ENCODE data around the gene BCR. TPM values are rescaled to one million over a fixed set of nuclear protein-coding genes. Genes with fewer than 3 reads are reported as not detected.

Gene BCR
- total and polyA plus RNA-seq, 2 of the 13 experiments (the other 11 are each of a cell fraction or from before 2014, with no cell fraction given) = 19.9 to 33.6 TPM

DNA sequence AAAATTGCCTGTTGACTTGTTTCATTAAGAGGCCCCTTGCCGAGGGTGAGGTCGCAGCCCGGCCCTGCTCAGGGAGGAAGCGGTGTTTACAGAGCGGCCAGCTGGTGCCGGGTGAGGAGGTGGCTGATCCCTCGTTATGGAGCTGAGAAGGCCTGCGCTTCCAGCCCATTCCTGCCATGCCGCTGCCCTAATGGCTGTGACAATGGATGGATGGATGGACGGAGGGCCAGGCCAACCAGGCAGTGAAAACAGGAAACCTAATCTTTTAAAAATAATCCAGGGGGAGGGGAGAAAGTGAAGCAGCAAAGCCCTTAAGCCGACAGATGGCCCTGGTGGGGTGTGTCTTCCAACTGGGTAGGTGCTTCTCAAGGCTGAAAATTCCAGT lies 38.5 kb downstream of the BCR start (continued):
- TF ChIP-seq, protein P1, sequence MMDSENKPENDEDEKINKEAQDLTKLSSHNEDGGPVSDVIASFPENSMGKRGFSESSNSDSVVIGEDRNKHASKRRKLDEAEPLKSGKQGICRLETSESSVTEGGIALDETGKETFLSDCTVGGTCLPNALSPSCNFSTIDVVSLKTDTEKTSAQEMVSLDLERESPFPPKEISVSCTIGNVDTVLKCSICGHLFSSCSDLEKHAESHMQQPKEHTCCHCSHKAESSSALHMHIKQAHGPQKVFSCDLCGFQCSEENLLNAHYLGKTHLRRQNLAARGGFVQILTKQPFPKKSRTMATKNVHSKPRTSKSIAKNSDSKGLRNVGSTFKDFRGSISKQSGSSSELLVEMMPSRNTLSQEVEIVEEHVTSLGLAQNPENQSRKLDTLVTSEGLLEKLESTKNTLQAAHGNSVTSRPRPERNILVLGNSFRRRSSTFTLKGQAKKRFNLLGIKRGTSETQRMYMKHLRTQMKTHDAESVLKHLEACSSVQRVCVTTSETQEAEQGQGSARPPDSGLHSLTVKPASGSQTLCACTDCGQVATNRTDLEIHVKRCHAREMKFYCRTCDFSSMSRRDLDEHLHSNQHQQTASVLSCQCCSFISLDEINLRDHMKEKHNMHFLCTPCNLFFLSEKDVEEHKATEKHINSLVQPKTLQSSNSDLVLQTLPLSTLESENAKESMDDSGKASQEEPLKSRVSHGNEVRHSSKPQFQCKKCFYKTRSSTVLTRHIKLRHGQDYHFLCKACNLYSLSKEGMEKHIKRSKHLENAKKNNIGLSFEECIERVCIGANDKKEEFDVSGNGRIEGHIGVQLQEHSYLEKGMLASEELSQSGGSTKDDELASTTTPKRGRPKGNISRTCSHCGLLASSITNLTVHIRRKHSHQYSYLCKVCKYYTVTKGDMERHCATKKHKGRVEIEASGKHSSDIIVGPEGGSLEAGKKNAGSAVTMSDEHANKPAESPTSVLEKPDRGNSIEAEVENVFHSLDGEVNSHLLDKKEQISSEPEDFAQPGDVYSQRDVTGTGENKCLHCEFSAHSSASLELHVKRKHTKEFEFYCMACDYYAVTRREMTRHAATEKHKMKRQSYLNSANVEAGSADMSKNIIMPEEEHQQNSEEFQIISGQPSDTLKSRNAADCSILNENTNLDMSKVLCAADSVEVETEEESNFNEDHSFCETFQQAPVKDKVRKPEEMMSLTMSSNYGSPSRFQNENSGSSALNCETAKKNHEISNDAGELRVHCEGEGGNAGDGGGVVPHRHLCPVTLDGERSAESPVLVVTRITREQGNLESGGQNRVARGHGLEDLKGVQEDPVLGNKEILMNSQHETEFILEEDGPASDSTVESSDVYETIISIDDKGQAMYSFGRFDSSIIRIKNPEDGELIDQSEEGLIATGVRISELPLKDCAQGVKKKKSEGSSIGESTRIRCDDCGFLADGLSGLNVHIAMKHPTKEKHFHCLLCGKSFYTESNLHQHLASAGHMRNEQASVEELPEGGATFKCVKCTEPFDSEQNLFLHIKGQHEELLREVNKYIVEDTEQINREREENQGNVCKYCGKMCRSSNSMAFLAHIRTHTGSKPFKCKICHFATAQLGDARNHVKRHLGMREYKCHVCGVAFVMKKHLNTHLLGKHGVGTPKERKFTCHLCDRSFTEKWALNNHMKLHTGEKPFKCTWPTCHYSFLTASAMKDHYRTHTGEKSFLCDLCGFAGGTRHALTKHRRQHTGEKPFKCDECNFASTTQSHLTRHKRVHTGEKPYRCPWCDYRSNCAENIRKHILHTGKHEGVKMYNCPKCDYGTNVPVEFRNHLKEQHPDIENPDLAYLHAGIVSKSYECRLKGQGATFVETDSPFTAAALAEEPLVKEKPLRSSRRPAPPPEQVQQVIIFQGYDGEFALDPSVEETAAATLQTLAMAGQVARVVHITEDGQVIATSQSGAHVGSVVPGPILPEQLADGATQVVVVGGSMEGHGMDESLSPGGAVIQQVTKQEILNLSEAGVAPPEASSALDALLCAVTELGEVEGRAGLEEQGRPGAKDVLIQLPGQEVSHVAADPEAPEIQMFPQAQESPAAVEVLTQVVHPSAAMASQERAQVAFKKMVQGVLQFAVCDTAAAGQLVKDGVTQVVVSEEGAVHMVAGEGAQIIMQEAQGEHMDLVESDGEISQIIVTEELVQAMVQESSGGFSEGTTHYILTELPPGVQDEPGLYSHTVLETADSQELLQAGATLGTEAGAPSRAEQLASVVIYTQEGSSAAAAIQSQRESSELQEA (CRISPR knock-in tag; IDR thresholded peaks at IDR 0.05; ENCODE audit: not compliant biosample characterization) = no peak
- TF ChIP-seq ZNF30 (CRISPR knock-in tag; IDR thresholded peaks at IDR 0.05) (no peak), KAT2B (IDR thresholded peaks at IDR 0.05; ENCODE audit: borderline replicate concordance, low read depth, low read length) (no peak), TBP (CRISPR knock-in tag; IDR thresholded peaks at IDR 0.05) (no peak), ATM (IDR thresholded peaks at IDR 0.05; ENCODE audit: borderline replicate concordance) (no peak), ZNF670 (CRISPR knock-in tag; IDR thresholded peaks at IDR 0.05; ENCODE audit: borderline replicate concordance) (no peak), ZNF383 (CRISPR knock-in tag; IDR thresholded peaks at IDR 0.05; ENCODE audit: borderline replicate concordance) (no peak), MTA1 (CRISPR knock-in tag; IDR thresholded peaks at IDR 0.05; ENCODE audit: borderline replicate concordance) (peak; percentile 69; the same call in 1 of the 2 replicates), TGIF2 (CRISPR knock-in tag; IDR thresholded peaks at IDR 0.05) (no peak), SP5 (CRISPR knock-in tag; IDR thresholded peaks at IDR 0.05; ENCODE audit: borderline replicate concordance, low read depth) (no peak), NR2C2 (CRISPR knock-in tag; IDR thresholded peaks at IDR 0.05; ENCODE audit: borderline replicate concordance) (no peak), ZNF574 (CRISPR knock-in tag; IDR thresholded peaks at IDR 0.05) (no peak; the same call in 1 of the 2 replicates)
- TF ChIP-seq, protein P2, sequence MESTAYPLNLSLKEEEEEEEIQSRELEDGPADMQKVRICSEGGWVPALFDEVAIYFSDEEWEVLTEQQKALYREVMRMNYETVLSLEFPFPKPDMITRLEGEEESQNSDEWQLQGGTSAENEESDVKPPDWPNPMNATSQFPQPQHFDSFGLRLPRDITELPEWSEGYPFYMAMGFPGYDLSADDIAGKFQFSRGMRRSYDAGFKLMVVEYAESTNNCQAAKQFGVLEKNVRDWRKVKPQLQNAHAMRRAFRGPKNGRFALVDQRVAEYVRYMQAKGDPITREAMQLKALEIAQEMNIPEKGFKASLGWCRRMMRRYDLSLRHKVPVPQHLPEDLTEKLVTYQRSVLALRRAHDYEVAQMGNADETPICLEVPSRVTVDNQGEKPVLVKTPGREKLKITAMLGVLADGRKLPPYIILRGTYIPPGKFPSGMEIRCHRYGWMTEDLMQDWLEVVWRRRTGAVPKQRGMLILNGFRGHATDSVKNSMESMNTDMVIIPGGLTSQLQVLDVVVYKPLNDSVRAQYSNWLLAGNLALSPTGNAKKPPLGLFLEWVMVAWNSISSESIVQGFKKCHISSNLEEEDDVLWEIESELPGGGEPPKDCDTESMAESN (CRISPR knock-in tag; conservative IDR thresholded peaks at IDR 0.05) = no peak
